MM.1S (cell line): Measurements from ENCODE around the gene SFRP5.

Source experiments
- CTCF ChIP-seq: fragments of 300-600 bp; sonication (generic); IDR thresholded peaks from 2 replicates; pipeline ENCODE4 v1.5.1; 2016; ENCODE audit warnings: antibody characterized with exemption, low read length, mixed read lengths
- EZH2 ChIP-seq: fragments of 300-600 bp; sonication (generic); optimal IDR thresholded peaks from 2 replicates; pipeline ENCODE3; 2017; ENCODE audit warnings: low read depth, mild to moderate bottlenecking, antibody characterized with exemption, low read length, mixed read lengths
- EZH2phosphoT487 ChIP-seq: fragments of 300-600 bp; sonication (generic); IDR thresholded peaks from 2 replicates; pipeline ENCODE4 v1.6.1; 2018; ENCODE audit warnings: antibody characterized with exemption, low read length

- TF ChIP-seq EZH2: no peak
- TF ChIP-seq CTCF: no peak
- TF ChIP-seq EZH2phosphoT487: no peak
Measured at GRCh38 chr10:97796651-97797050, 24.9 kb upstream of the SFRP5 start.
